Measurements from ENCODE around the gene ELAVL1.

GRCh38 chr19:7983286-7983950 lies 22.0 kb downstream of the ELAVL1 start:
- TF ChIP-seq CTCF (IDR thresholded peaks at IDR 0.05 in 8 of 11, conservative IDR thresholded peaks at IDR 0.05 in 3 of 11) (no peak), POLR2A (IDR thresholded peaks at IDR 0.05) (no peak), POLR2AphosphoS5 (IDR thresholded peaks at IDR 0.05) (no peak)
